AG04449 (cell line): ENCODE measurements around the gene CTNNA3.
A peak's percentile ranks its signal among the peaks of the same experiment; 100 is the strongest.
"Not testable (repeated sequence)": the region's sequence is repeated elsewhere in the genome, so short reads cannot be mapped to it uniquely, and the experiment has no call there.

Source experiments
- CTCF ChIA-PET: fragments of 350-600 bp; formaldehyde crosslinking; extraction: SDS; loops from one replicate; lab custom pipeline; 2021; ENCODE audit warnings: antibody characterized with exemption; lab: Yijun Ruan, JAX
- POLR2A ChIA-PET: fragments of 400-600, 350-600 bp; formaldehyde crosslinking; extraction: SDS; loops from one replicate; lab custom pipeline; 2020; ENCODE audit warnings: antibody characterized with exemption, inconsistent platforms; lab: Yijun Ruan, JAX
- DNase-seq: peaks from one replicate; pipeline ENCODE4 v3.0.0-alpha.2; 2010; ENCODE audit warnings: low read depth, low spot score
- H3K4me3 ChIP-seq: 2 replicates; pipeline ENCODE4 v1.5.1; 2011; ENCODE audit warnings: low read depth, mild to moderate bottlenecking, control low read depth, low read length
- CTCF ChIP-seq: IDR thresholded peaks from one replicate; pipeline ENCODE4 v1.5.1; 2011; ENCODE audit warnings: mild to moderate bottlenecking, moderate library complexity, low read length, control low read depth, inconsistent platforms; ENCODE audit not compliant: insufficient read depth; ENCODE audit errors: missing control alignments

The CTNNA3 gene

GRCh38 chr10:67571503-67571902, 124.5 kb downstream of the CTNNA3 start:
- ChIA-PET CTCF (no interaction called here), POLR2A (no interaction called here)
- no peak overlapping the region for H3K4me3 ChIP-seq
- no peak for TF ChIP-seq CTCF
- DNase-seq: no peak

GRCh38 chr10:67558311-67558710, 137.7 kb downstream of the CTNNA3 start:
- DNase-seq, CTCF ChIA-PET, POLR2A ChIA-PET, H3K4me3 ChIP-seq: not testable (repeated sequence)

GRCh38 chr10:67553254-67553653, 142.7 kb downstream of the CTNNA3 start:
- DNase-seq: no peak
- no peak overlapping the region for H3K4me3 ChIP-seq
- POLR2A ChIA-PET: no interaction called here
- CTCF ChIA-PET: no interaction called here
- no peak for TF ChIP-seq CTCF

- DNase-seq: no peak
- H3K4me3 ChIP-seq: no peak overlapping the region
- CTCF ChIA-PET: no interaction called here
- TF ChIP-seq CTCF: no peak
- POLR2A ChIA-PET: no interaction called here
Measured at GRCh38 chr10:67550838-67551402, 145.1 kb downstream of the CTNNA3 start.

- no peak for TF ChIP-seq CTCF
- CTCF ChIA-PET: interaction anchor here (1.2 to 1.4 kb wide), 2 partner anchors 147 to 230 kb away, joined by 6 to 8 read pairs; no protein-coding TSS in a partner anchor
- POLR2A ChIA-PET: interaction anchor here (0.9 kb wide), 1 partner anchor 52 kb away, joined by 3 read pairs; no protein-coding TSS in a partner anchor
Measured at GRCh38 chr10:67550046-67550445, 145.9 kb downstream of the CTNNA3 start.

GRCh38 chr10:67549390-67549789, 146.6 kb downstream of the CTNNA3 start:
- no peak overlapping the region for H3K4me3 ChIP-seq
- CTCF ChIA-PET: interaction anchor here (1.0 to 1.4 kb wide), 3 partner anchors 17 to 231 kb away, joined by 3 to 8 read pairs (median 6); no protein-coding TSS in a partner anchor
- DNase-seq: peak; percentile 31
- TF ChIP-seq CTCF: no peak
- POLR2A ChIA-PET: interaction anchor here (0.6 kb wide), 1 partner anchor 175 kb away, joined by 3 read pairs; no protein-coding TSS in a partner anchor

More at GRCh38 chr10:67550046-67550445, 145.9 kb downstream of the CTNNA3 start:
- no peak overlapping the region for H3K4me3 ChIP-seq
- DNase-seq: no peak

- no peak overlapping the region for H3K4me3 ChIP-seq
- ChIA-PET CTCF (no interaction called here), POLR2A (no interaction called here)
- no peak for DNase-seq
- no peak for TF ChIP-seq CTCF
Measured at GRCh38 chr10:67541411-67541810, 154.6 kb downstream of the CTNNA3 start.
